HG03378 (cell line): ENCODE results near the gene SUSD2.

Experiments
- ATAC-seq: cut with Tn5 transposase; IDR thresholded peaks from one replicate; pipeline ENCODE4 v1.9.1; 2021; ENCODE audit warnings: mild to moderate bottlenecking, moderate library complexity; ENCODE audit not compliant: unreplicated experiment

The SUSD2 gene

DNA sequence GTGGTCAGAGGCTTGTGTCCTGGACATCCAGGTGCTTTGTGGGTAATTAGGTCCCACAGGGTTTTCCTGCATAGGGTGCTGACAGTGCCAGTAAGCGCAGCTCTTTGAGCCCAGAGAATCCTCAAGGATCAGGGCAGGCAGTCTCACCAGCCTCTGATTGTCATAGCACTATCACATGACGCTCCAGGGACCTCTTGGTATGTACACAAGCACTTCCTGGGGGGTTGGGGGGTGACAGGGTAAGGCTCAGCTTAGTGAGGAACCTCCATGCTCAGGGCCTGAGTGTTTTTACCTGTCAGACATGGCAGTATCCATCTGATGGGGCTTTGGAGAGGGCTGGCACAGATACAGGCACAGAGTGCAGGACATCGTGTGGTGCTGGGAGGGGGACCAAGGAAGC lies 27.9 kb upstream of the SUSD2 start:
- no peak for ATAC-seq

DNA sequence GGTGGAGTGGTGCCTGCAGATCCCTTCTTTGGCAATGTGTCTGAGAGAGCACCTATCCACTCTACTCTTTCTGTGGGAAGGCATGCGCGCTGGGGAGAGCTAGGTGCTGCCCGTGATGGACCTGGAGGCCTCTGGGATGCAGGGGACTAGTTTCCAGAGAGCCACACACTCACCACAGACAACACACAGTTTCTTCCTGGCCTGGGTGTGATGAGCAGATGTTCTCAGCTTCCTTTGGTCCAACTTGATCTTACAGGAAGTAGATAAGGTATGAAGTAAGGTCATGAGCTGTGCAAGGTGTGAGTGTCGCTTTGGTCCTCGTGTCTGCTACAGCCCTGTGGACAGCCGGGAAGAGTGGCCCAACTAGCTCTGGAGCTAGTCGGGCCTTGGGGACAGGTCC lies 27.3 kb upstream of the SUSD2 start:
- ATAC-seq, result no peak

DNA sequence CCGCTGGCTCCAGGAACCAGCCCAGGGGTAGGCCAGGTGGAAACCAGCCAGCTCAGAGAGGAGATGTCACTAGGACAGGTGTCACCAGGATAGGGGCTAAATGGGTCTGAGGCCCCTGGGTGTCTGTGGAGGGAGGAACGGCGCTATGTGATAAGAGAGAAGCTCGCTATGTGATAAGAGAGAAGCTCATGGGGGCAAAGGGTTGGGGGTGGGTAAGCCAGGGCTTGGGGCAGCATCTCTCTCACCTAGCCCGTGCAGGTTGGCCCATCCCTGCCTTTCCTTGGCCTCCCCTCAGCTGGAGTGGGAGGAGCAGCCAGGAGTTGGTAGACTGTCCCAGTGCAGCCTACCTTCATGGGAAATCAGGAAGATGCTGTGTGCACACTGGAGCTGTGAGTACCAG lies 26.5 kb upstream of the SUSD2 start:
- ATAC-seq, result no peak

- ATAC-seq, result no peak
These were observed 25.6 kb upstream of the SUSD2 start for GRCh38 chr22:24155627-24156140.

DNA sequence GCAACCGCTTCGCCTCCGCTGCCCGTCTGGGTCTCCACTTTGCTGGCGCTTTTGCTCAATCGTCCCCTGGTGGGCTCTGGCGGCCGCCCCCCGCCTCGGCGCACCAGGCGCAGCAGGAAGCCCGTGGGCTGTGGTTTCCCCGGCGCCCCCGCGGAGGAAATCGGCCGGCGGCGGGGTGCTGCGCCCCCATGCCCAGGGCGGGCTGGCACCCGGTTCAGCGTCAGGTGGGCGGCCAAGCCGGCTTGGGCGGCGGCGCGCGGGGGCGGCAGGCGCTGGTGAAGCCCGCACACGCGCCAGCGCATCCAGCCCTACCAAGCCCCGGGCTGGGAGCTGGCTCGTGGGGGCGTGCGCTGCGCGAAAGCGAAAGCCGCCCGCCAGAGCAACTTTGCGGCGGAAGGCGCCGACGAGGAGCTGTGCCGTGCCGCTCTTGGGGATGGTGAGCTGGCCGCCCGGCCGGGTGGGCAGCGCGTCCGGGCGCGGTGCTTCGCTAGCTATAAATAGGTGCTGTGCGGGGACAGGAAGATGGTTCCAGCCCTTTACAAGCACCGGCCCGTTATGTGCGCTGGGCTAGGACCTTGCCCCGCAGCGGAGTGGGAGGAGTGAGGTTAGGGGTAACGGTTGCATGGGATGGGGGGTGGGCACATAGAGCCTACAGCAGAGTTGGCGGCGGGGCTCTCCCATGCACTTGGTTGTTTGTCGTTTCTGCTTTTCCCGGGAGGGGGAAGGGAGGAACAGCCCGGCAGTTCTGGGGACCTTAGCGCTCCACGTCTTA lies 25.0 kb upstream of the SUSD2 start:
- ATAC-seq, result no peak

GRCh38 chr22:24156913-24157821 lies 24.1 kb upstream of the SUSD2 start:
- peak; percentile 70 for ATAC-seq

GRCh38 chr22:24157822-24158135 lies 23.5 kb upstream of the SUSD2 start:
- no peak for ATAC-seq

DNA sequence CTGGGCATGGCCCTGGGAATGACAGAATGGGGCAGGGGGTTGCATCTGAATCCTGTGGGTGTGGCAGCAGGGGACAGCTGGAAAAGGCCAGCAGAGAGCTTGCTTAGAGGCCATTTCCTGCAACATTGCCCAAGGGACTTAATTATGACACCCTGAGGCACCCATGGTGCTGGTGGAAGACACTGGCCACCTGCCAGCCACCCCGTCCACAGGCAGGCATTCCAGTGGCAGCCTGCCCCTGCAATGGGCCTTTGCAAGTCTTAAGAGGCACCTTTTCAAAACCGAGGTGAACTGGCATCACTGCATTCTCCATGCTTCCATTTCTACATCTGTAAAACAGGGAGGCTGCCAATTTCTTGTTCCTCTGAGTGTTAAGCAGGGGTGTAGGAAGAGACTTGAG lies 21.6 kb upstream of the SUSD2 start:
- no peak for ATAC-seq

DNA sequence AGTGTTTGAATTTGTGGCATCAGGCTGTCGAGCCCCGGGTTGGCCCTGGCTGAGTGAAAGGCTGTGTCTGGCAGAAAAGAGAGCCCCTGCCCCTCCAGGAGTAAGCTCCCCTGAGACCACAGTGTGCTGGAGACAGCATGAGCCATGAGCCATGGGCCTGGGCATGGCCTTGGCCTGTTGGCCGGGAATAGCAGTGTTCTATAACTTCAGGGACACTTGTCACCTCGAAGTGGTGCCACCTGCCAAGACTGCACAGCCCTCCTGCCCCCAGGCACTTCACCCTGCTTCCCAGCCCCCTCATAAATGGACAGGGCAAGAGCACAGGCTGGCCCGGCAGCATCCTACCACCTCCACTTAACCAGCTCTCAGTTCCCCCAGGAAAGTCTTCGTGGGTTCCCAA lies 20.7 kb upstream of the SUSD2 start:
- ATAC-seq, result no peak

DNA sequence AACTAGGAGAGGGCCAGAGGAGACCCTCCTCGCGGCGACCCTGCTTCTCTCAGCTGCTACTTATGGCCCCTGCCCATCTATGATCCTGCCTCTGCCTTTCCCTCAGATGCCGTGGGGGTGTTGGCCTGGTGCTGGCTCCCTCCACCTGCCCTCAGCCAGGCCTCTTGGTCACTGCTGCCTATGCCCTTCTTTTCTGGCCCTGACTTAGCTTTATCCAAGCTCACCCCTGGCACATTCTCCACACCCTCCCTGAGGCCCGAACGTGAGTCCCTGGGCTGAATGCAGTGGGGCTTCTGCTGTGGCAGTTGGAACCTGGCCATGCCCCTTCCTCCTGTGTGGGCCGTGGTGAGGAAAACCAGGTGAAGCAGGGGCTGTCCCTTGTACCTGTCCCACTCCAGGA lies 19.8 kb upstream of the SUSD2 start:
- ATAC-seq, result no peak

GRCh38 chr22:24161909-24162308 lies 19.4 kb upstream of the SUSD2 start:
- ATAC-seq, result no peak

DNA sequence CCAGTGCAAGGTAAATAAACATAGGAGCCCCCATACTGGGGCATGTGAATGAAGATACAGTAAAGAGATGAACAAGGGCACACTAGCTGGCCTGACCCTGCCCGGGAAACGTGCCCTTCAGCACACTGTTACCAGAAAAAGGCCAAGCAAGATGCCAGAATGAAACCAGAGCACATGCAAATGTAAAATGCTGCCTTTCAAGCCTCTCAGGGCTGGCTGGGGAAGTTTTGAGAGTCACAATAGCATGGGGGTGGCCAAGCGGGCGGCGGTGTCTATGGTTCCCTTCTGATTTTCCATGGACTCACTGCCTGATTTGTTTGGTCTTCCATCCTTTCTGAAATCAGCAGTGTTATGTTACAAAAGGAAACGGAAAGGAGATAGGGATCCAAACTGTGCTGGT lies 18.9 kb upstream of the SUSD2 start:
- no peak for ATAC-seq

DNA sequence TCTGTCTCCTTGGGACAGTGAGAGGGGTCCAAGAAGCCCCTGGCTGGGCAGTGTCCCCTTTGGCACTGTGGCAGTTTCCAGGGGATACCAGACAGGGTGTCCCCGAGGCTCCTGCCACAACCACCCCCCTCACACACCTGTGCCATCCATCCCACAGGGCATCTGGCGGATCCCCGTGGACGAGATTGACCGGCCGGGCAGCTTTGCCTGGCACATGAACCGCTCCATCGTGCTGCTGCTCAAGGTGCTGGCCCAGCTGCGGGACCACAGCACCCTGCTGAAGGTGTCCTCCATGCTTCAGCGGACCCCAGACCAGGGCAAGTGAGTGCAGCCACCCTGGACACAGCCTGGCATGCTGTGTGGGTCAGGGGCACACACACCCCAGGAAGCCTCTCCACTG lies 17.0 kb upstream of the SUSD2 start:
- ATAC-seq, result no peak

DNA sequence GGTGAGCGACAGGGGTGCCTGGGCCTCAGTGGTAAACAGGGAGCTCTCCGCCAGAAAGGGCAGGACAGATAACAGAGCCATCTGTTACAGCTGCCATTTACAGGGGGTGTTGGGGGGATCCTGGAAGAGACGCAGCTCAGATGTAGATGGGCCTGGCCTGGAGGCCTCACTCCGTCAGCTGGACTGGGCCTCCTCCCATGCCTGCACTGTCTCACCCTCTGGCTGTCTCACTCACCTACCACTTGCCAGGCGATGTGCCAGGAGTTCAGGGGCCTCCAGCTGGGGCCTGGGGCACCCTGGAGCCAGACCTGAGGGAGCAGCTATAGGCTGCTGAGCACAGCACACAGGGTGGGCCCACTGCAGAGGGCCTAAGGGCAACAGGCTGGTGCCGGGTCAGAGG lies 16.3 kb upstream of the SUSD2 start:
- ATAC-seq, result no peak

DNA sequence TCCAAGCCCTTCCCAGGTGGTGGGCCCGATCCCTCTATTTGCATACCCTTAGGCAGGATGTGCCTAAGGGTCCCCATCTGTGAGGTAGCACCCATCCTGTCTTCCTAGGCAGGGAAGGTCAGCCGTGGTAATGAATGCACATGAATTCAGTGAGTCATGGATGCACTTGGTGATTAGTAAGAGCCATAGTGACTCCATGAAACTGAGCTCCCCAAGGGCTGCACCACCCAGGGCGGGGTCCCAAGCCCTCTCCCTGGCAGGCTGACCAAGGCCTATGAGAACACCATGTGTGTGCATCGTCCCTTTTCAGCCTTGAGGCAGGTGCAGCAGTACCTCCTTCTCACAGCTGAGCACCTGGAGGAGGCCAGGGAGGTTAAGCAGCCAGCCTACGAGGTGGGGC lies 15.6 kb upstream of the SUSD2 start:
- ATAC-seq, result no peak

DNA sequence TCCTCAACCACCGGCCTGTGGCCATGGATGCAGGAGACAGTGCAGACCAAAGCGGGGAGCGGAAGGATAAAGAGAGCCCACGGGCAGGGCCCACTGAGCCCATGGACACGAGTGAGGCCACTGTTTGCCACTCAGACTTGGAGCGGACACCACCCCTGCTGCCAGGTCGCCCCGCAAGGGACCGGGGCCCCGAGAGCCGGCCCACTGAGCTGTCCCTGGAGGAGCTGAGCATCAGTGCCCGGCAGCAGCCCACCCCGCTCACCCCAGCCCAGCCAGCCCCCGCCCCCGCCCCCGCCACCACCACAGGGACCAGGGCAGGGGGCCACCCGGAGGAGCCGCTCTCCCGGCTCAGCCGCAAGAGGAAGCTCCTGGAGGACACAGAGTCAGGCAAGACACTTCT lies 14.5 kb upstream of the SUSD2 start:
- ATAC-seq, result no peak

GRCh38 chr22:24169439-24170058 lies 11.7 kb upstream of the SUSD2 start:
- ATAC-seq, result no peak

DNA sequence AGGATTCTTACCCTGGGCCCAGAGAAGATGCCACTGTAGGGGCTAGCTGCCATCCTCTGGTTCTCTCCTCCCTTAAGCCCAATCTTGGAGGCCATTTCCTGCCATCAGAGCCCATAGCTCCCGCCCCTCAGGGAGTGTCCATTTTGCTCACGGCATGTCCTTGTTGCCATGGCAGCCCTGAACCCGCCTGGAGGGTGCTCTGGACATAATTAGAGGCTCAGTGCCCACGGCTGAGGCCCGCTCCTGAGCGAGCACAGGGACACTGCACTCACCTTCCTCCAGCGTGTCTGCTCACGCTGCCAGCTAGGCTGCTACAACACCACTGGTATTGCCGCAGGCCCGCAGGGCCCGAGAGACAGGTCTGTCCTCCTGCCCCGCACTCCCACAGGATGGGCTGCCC lies 11.1 kb upstream of the SUSD2 start:
- no peak for ATAC-seq

- no peak for ATAC-seq
These were observed 10.7 kb upstream of the SUSD2 start for GRCh38 chr22:24170632-24171031.

GRCh38 chr22:24171822-24172221 lies 9.5 kb upstream of the SUSD2 start:
- ATAC-seq, result no peak

GRCh38 chr22:24175160-24175808 lies 6.0 kb upstream of the SUSD2 start:
- no peak for ATAC-seq
